ENCODE results near the gene TGFA.

Gene TGFA

DNA sequence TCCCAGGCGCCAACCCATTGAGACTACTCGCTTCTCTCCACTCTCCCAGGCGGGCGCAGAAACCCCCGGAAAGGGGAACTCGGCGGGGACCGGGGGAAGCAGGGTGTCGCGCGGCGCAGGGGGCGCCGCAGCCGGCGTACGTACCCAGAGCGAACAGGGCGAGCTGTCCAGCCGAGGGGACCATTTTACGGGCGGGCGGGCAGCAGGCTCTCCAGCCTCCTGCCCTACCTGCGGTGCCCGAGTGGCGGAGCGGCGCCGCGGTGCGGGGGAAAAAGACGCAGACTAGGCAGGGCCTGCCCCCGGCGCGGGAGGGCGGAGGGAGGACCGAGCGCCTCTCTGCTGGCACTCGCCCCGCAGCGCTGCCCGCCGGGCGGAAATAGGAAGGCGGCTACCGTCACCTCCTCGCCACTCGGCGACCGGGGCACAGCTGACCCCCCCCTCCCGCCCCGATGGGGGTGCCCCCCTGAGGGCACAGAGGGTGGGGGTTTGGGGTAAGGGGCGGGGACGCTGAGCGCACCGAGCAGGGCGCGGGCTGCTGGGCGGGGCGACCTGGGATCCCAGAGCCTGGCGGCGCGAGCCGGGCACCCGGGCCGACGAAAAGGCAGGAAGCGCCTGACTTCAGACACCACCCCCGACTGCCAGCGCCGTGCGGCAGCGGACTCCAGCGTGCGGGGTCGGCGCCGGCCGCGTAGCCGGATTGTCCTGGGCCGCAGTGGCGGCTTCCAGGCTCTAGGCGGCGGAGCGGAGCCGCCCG lies at the start of gene TGFA:
TGFA (minus strand) TSS at position 243 of the 754 bp plus-strand sequence; CDS start at position 184, 59 bp downstream.
- Histone ChIP-seq H3K79me2 (ENCODE audit: control insufficient read depth, low read length) (no peaks in the 10 kb centered on the region), H4K20me1 (ENCODE audit: control insufficient read depth, insufficient read depth, low read depth, low read length) (no peaks in the 10 kb centered on the region), H3K27ac (ENCODE audit: low read depth, low read length) (no peak within 1 kb of the TSS), H3K27me3 (ENCODE audit: control insufficient read depth, low read length) (peaks cover 46% of the 10 kb centered on the region), H3K9me3 (ENCODE audit: control insufficient read depth, insufficient read depth, low read length) (no peaks in the 10 kb centered on the region), H3K4me2 (ENCODE audit: low read length) (peak within 1 kb of the TSS; percentile 51), H3F3A (ENCODE audit: control insufficient read depth, insufficient read depth) (no peaks in the 10 kb centered on the region), H3K4me3 (ENCODE audit: low read length) (peak within 1 kb of the TSS; percentile 52), H3K4me1 (ENCODE audit: control insufficient read depth, low read length) (no peaks in the 10 kb centered on the region; the same call in 1 of the 2 replicates), H3K9me2 (replicated peaks; ENCODE audit: control insufficient read depth, low read length) (no peaks in the 10 kb centered on the region), H3K36me3 (ENCODE audit: control insufficient read depth, low read length) (no peaks in the 10 kb centered on the region)
- peak; percentile 73 for TF ChIP-seq EZH2phosphoT487 (IDR thresholded peaks at IDR 0.05; ENCODE audit: borderline replicate concordance, low read length)
- TF ChIP-seq, protein P1, sequence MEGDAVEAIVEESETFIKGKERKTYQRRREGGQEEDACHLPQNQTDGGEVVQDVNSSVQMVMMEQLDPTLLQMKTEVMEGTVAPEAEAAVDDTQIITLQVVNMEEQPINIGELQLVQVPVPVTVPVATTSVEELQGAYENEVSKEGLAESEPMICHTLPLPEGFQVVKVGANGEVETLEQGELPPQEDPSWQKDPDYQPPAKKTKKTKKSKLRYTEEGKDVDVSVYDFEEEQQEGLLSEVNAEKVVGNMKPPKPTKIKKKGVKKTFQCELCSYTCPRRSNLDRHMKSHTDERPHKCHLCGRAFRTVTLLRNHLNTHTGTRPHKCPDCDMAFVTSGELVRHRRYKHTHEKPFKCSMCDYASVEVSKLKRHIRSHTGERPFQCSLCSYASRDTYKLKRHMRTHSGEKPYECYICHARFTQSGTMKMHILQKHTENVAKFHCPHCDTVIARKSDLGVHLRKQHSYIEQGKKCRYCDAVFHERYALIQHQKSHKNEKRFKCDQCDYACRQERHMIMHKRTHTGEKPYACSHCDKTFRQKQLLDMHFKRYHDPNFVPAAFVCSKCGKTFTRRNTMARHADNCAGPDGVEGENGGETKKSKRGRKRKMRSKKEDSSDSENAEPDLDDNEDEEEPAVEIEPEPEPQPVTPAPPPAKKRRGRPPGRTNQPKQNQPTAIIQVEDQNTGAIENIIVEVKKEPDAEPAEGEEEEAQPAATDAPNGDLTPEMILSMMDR (IDR thresholded peaks at IDR 0.05; ENCODE audit: low read depth, low read length, poor library complexity, severe bottlenecking): no peak

GRCh38 chr2:70603066-70603465 lies 49.4 kb upstream of the TGFA start:
- TF ChIP-seq, protein P1 (IDR thresholded peaks at IDR 0.05; ENCODE audit: low read depth, low read length, poor library complexity, severe bottlenecking): no peak
- no peak for TF ChIP-seq EZH2phosphoT487 (IDR thresholded peaks at IDR 0.05; ENCODE audit: borderline replicate concordance, low read length)

DNA sequence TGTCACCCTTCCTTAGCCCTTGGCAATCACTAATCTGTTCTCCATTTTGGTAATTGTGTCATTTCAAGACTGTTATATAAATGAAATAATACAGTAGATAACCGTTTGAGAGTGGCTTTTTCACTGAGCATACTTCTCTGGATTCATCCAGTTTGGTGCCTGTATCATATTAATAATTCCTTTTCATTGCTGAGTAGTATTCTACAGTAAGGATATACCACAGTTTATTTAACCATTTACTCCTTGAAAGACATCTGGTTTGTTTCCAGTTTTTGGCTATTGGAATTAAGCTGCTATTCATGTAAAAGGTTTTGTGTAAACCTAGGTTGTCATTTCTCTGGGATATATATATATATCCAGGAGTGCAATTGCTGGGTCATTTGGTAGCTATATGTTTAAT lies 44.6 kb upstream of the TGFA start:
- TF ChIP-seq, protein P1 (IDR thresholded peaks at IDR 0.05; ENCODE audit: low read depth, low read length, poor library complexity, severe bottlenecking): no peak
- TF ChIP-seq EZH2phosphoT487 (IDR thresholded peaks at IDR 0.05; ENCODE audit: borderline replicate concordance, low read length): no peak
- no peaks in the 10 kb centered on the region for H3K9me2 ChIP-seq (replicated peaks; ENCODE audit: control insufficient read depth, low read length)
- H3F3A ChIP-seq (ENCODE audit: control insufficient read depth, insufficient read depth): no peaks in the 10 kb centered on the region
- peaks cover 6% of the 10 kb centered on the region; the same call in 1 of the 2 replicates for H3K27me3 ChIP-seq (ENCODE audit: control insufficient read depth, low read length)
- H3K9me3 ChIP-seq (ENCODE audit: control insufficient read depth, insufficient read depth, low read length): no peaks in the 10 kb centered on the region
- no peaks in the 10 kb centered on the region for H3K79me2 ChIP-seq (ENCODE audit: control insufficient read depth, low read length)
- no peak overlapping the region for H3K4me3 ChIP-seq (ENCODE audit: low read length)
- no peak overlapping the region for H3K27ac ChIP-seq (ENCODE audit: low read depth, low read length)
- no peaks in the 10 kb centered on the region for H3K4me1 ChIP-seq (ENCODE audit: control insufficient read depth, low read length)
- no peaks in the 10 kb centered on the region for H4K20me1 ChIP-seq (ENCODE audit: control insufficient read depth, insufficient read depth, low read depth, low read length)
- H3K36me3 ChIP-seq (ENCODE audit: control insufficient read depth, low read length): no peaks in the 10 kb centered on the region
- H3K4me2 ChIP-seq (ENCODE audit: low read length): no peak overlapping the region

More at GRCh38 chr2:70603066-70603465, 49.4 kb upstream of the TGFA start:
- Histone ChIP-seq H3K27me3 (ENCODE audit: control insufficient read depth, low read length) (peaks cover 11% of the 10 kb centered on the region; the same call in 1 of the 2 replicates), H3K27ac (ENCODE audit: low read depth, low read length) (no peak overlapping the region), H3K79me2 (ENCODE audit: control insufficient read depth, low read length) (no peaks in the 10 kb centered on the region), H3K4me2 (ENCODE audit: low read length) (no peak overlapping the region), H3K4me3 (ENCODE audit: low read length) (no peak overlapping the region), H4K20me1 (ENCODE audit: control insufficient read depth, insufficient read depth, low read depth, low read length) (no peaks in the 10 kb centered on the region), H3K9me3 (ENCODE audit: control insufficient read depth, insufficient read depth, low read length) (no peaks in the 10 kb centered on the region), H3K9me2 (replicated peaks; ENCODE audit: control insufficient read depth, low read length) (no peaks in the 10 kb centered on the region), H3F3A (ENCODE audit: control insufficient read depth, insufficient read depth) (no peaks in the 10 kb centered on the region), H3K36me3 (ENCODE audit: control insufficient read depth, low read length) (no peaks in the 10 kb centered on the region), H3K4me1 (ENCODE audit: control insufficient read depth, low read length) (no peaks in the 10 kb centered on the region)
